Loucy (cell line): ENCODE measurements around the gene EIF5A.

ENCODE experiments used
- CTCF ChIP-seq: fragments of 200-600 bp; sonication (generic); conservative IDR thresholded peaks from 2 replicates; pipeline ENCODE4 v1.5.1; 2014; ENCODE audit warnings: mild to moderate bottlenecking, antibody characterized with exemption, low read length
- EZH2phosphoT487 ChIP-seq: fragments of 200-600 bp; IDR thresholded peaks from 2 replicates; pipeline ENCODE4 v1.6.1; 2018; ENCODE audit warnings: antibody characterized with exemption, mild to moderate bottlenecking, moderate library complexity, borderline replicate concordance

- TF ChIP-seq CTCF (no peak), EZH2phosphoT487 (no peak)
Observed at GRCh38 chr17:7292194-7292593, 15.2 kb upstream of the EIF5A start.
